ENCODE measurements around the gene PEX5. TPM values are rescaled to one million over a fixed set of nuclear protein-coding genes. Genes with fewer than 3 reads are reported as not detected.
"Not testable (repeated sequence)": the region's sequence is repeated elsewhere in the genome, so short reads cannot be mapped to it uniquely, and the experiment has no call there.

Gene PEX5
- total RNA-seq, 1 experiment from 2014 or later, result 25.9 TPM

DNA sequence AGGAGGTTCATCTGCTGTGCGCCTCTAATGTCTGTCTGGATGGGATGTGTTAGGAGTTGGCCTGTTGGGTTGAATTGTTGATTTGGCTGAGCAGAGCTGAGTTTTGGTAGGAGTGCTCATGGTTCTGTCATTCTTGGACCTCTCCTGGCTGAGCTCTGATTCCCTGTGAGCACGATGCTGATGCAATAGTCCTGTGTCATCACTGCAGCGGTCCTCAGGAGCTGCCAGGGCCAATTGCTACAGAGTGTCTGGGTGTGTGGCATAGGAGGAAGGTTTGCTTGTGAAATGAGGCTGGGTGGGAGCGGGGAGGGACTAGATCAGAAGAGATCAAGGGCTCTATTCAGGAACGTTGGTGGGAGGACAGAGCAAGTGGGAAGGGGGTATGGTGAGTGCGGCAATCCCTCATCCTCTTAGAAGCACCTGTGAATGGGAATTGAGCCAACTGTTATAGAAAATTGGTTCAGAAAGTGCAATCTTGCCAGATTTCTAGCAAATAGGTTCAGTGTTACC is 21.2 kb downstream of the PEX5 start:
- Histone ChIP-seq H3K27me3 (ENCODE audit: low read length) (no peaks in the 10 kb centered on the region), H3K9me2 (replicated peaks; ENCODE audit: insufficient read depth, low read length) (no peaks in the 10 kb centered on the region)

DNA sequence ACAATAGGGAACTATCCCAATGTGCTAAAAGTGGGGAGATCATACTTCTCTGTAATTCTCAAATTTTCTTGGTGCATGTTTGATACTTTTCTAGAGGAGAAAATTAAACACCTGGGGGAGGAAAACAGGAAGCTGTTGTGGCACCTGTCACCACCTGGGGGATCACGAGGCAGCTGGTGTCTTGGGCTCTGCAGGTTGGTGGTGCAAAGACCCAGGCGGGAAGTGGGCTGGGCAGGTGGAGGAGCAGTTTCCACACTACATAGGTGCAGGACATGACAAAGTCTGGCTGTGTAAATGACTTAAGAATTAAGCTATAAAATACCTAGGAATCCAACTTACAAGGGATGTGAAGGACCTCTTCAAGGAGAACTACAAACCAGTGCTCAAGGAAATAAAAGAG is 23.2 kb downstream of the PEX5 start:
- Histone ChIP-seq H3K9me2 (replicated peaks; ENCODE audit: insufficient read depth, low read length) (no peaks in the 10 kb centered on the region), H3K4me3 (ENCODE audit: low read length) (no peak overlapping the region), H3K36me3 (ENCODE audit: insufficient read depth, low read length) (peaks cover 51% of the 10 kb centered on the region), H2AFZ (ENCODE audit: low read length) (no peak overlapping the region), H3K9ac (ENCODE audit: low read length) (no peak overlapping the region), H4K20me1 (ENCODE audit: insufficient read depth, low read depth, low read length) (no peaks in the 10 kb centered on the region), H3K4me2 (ENCODE audit: low read depth, low read length, poor library complexity, severe bottlenecking) (no peak overlapping the region), H3K4me1 (ENCODE audit: low read length) (no peaks in the 10 kb centered on the region), H3K9me3 (ENCODE audit: low read length) (peaks cover 4% of the 10 kb centered on the region), H3K27ac (ENCODE audit: low read length) (no peak overlapping the region), H3K79me2 (ENCODE audit: low read length) (no peaks in the 10 kb centered on the region), H3K27me3 (ENCODE audit: low read length) (no peaks in the 10 kb centered on the region)
- DNase-seq, result no peak

More for the DNA sequence above, 21.2 kb downstream of the PEX5 start:
- no peak overlapping the region for H2AFZ ChIP-seq (ENCODE audit: low read length)
- no peak overlapping the region for H3K4me2 ChIP-seq (ENCODE audit: low read depth, low read length, poor library complexity, severe bottlenecking)
- peaks cover 71% of the 10 kb centered on the region for H3K36me3 ChIP-seq (ENCODE audit: insufficient read depth, low read length)
- no peaks in the 10 kb centered on the region for H3K79me2 ChIP-seq (ENCODE audit: low read length)
- H3K9ac ChIP-seq (ENCODE audit: low read length), result no peak overlapping the region
- no peak overlapping the region for H3K4me3 ChIP-seq (ENCODE audit: low read length)
- H3K9me3 ChIP-seq (ENCODE audit: low read length), result peaks cover 4% of the 10 kb centered on the region
- H3K27ac ChIP-seq (ENCODE audit: low read length), result no peak overlapping the region
- H3K4me1 ChIP-seq (ENCODE audit: low read length), result peaks cover 15% of the 10 kb centered on the region
- H4K20me1 ChIP-seq (ENCODE audit: insufficient read depth, low read depth, low read length), result no peaks in the 10 kb centered on the region
- no peak for DNase-seq

- not testable (repeated sequence) for H3K4me3 ChIP-seq (ENCODE audit: low read length); H3K79me2 ChIP-seq (ENCODE audit: low read length); H3K27me3 ChIP-seq (ENCODE audit: low read length); H3K9ac ChIP-seq (ENCODE audit: low read length); H3K9me3 ChIP-seq (ENCODE audit: low read length); H3K4me1 ChIP-seq (ENCODE audit: low read length); H3K9me2 ChIP-seq (replicated peaks; ENCODE audit: insufficient read depth, low read length); H4K20me1 ChIP-seq (ENCODE audit: insufficient read depth, low read depth, low read length); H2AFZ ChIP-seq (ENCODE audit: low read length); DNase-seq; H3K27ac ChIP-seq (ENCODE audit: low read length); H3K4me2 ChIP-seq (ENCODE audit: low read depth, low read length, poor library complexity, severe bottlenecking)
- H3K36me3 ChIP-seq (ENCODE audit: insufficient read depth, low read length), result peaks cover 40% of the 10 kb centered on the region
These were observed 24.3 kb downstream of the PEX5 start for GRCh38 chr12:7213745-7214144.

- Histone ChIP-seq H3K9ac (ENCODE audit: low read length) (no peak overlapping the region), H3K27me3 (ENCODE audit: low read length) (no peaks in the 10 kb centered on the region), H2AFZ (ENCODE audit: low read length) (no peak overlapping the region), H3K9me2 (replicated peaks; ENCODE audit: insufficient read depth, low read length) (no peaks in the 10 kb centered on the region), H3K36me3 (ENCODE audit: insufficient read depth, low read length) (peaks cover 3% of the 10 kb centered on the region), H3K79me2 (ENCODE audit: low read length) (no peaks in the 10 kb centered on the region), H3K4me3 (ENCODE audit: low read length) (no peak overlapping the region), H4K20me1 (ENCODE audit: insufficient read depth, low read depth, low read length) (no peaks in the 10 kb centered on the region), H3K4me1 (ENCODE audit: low read length) (no peaks in the 10 kb centered on the region), H3K4me2 (ENCODE audit: low read depth, low read length, poor library complexity, severe bottlenecking) (no peak overlapping the region), H3K9me3 (ENCODE audit: low read length) (peaks cover 2% of the 10 kb centered on the region), H3K27ac (ENCODE audit: low read length) (no peak overlapping the region)
- DNase-seq, result no peak
These were observed 28.1 kb downstream of the PEX5 start for GRCh38 chr12:7217475-7218069.

- Histone ChIP-seq H3K27me3 (ENCODE audit: low read length) (no peaks in the 10 kb centered on the region), H3K4me2 (ENCODE audit: low read depth, low read length, poor library complexity, severe bottlenecking) (no peak overlapping the region), H2AFZ (ENCODE audit: low read length) (no peak overlapping the region), H3K36me3 (ENCODE audit: insufficient read depth, low read length) (no peaks in the 10 kb centered on the region), H3K4me3 (ENCODE audit: low read length) (no peak overlapping the region), H3K27ac (ENCODE audit: low read length) (no peak overlapping the region), H3K4me1 (ENCODE audit: low read length) (no peaks in the 10 kb centered on the region), H3K9me3 (ENCODE audit: low read length) (no peaks in the 10 kb centered on the region), H3K79me2 (ENCODE audit: low read length) (no peaks in the 10 kb centered on the region), H4K20me1 (ENCODE audit: insufficient read depth, low read depth, low read length) (no peaks in the 10 kb centered on the region), H3K9ac (ENCODE audit: low read length) (no peak overlapping the region), H3K9me2 (replicated peaks; ENCODE audit: insufficient read depth, low read length) (no peaks in the 10 kb centered on the region)
- peak; percentile 92 for DNase-seq
These were observed 30.2 kb downstream of the PEX5 start for GRCh38 chr12:7219599-7220243.

DNA sequence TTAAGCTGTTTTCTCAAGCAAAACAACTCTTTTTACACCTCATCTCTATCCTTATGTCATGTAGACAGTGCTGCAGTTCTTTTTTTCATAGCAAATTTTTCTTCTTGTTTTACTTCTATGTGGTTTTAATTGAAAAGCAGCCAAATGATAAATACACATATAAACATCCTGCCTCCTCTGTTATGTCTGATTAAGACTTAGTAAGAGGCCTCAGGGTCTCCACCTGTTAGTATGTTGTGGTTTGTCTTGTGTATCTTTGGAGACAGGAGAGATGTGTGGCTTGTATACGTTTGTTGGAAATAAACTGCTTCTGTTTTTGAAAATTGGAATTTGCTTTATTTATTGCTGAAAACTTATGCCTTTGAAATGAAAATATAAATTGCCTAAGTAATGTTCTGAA is 32.0 kb downstream of the PEX5 start:
- H3K79me2 ChIP-seq (ENCODE audit: low read length), result no peaks in the 10 kb centered on the region
- H3K9me2 ChIP-seq (replicated peaks; ENCODE audit: insufficient read depth, low read length), result no peaks in the 10 kb centered on the region
- no peak overlapping the region for H3K9ac ChIP-seq (ENCODE audit: low read length)
- H2AFZ ChIP-seq (ENCODE audit: low read length), result no peak overlapping the region
- H3K36me3 ChIP-seq (ENCODE audit: insufficient read depth, low read length), result no peaks in the 10 kb centered on the region
- H3K9me3 ChIP-seq (ENCODE audit: low read length), result no peaks in the 10 kb centered on the region
- no peaks in the 10 kb centered on the region for H3K27me3 ChIP-seq (ENCODE audit: low read length)
- no peak overlapping the region for H3K27ac ChIP-seq (ENCODE audit: low read length)
- no peaks in the 10 kb centered on the region for H4K20me1 ChIP-seq (ENCODE audit: insufficient read depth, low read depth, low read length)
- no peak overlapping the region for H3K4me3 ChIP-seq (ENCODE audit: low read length)
- no peak overlapping the region for H3K4me2 ChIP-seq (ENCODE audit: low read depth, low read length, poor library complexity, severe bottlenecking)
- DNase-seq, result no peak
- H3K4me1 ChIP-seq (ENCODE audit: low read length), result no peaks in the 10 kb centered on the region

DNA sequence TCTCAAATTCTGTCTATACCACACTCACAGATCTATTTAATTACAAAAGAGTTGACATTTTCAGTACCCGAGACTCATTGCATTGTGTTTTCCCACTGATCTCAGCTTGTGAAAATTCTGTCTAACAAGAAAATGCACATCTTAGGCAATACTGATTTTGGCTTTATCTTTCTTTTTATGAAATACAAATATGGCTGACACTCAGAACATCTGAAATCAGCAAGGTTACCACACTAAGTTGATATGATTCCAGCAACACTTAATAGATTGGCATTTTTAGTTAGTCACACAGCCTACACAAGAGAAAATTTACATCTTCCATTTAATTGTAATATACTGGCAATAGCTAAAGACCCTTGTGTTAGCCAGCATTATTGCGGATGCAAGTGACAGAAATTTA is 40.3 kb downstream of the PEX5 start:
- no peak for DNase-seq
- no peaks in the 10 kb centered on the region for H3K4me1 ChIP-seq (ENCODE audit: low read length)
- H3K27ac ChIP-seq (ENCODE audit: low read length), result no peak overlapping the region
- H2AFZ ChIP-seq (ENCODE audit: low read length), result no peak overlapping the region
- H3K4me2 ChIP-seq (ENCODE audit: low read depth, low read length, poor library complexity, severe bottlenecking), result no peak overlapping the region
- no peaks in the 10 kb centered on the region for H4K20me1 ChIP-seq (ENCODE audit: insufficient read depth, low read depth, low read length)
- peaks cover 2% of the 10 kb centered on the region; the same call in 1 of the 2 replicates for H3K27me3 ChIP-seq (ENCODE audit: low read length)
- no peak overlapping the region for H3K4me3 ChIP-seq (ENCODE audit: low read length)
- H3K9me2 ChIP-seq (replicated peaks; ENCODE audit: insufficient read depth, low read length), result no peaks in the 10 kb centered on the region
- no peak overlapping the region for H3K9ac ChIP-seq (ENCODE audit: low read length)
- H3K79me2 ChIP-seq (ENCODE audit: low read length), result no peaks in the 10 kb centered on the region
- no peaks in the 10 kb centered on the region for H3K36me3 ChIP-seq (ENCODE audit: insufficient read depth, low read length)
- no peaks in the 10 kb centered on the region for H3K9me3 ChIP-seq (ENCODE audit: low read length)

GRCh38 chr12:7241404-7242005 is 52.0 kb downstream of the PEX5 start:
- no peaks in the 10 kb centered on the region for H3K27me3 ChIP-seq (ENCODE audit: low read length)
- H3K36me3 ChIP-seq (ENCODE audit: insufficient read depth, low read length), result no peaks in the 10 kb centered on the region
- H3K27ac ChIP-seq (ENCODE audit: low read length), result no peak overlapping the region
- DNase-seq, result no peak
- no peaks in the 10 kb centered on the region for H3K79me2 ChIP-seq (ENCODE audit: low read length)
- no peak overlapping the region for H3K4me3 ChIP-seq (ENCODE audit: low read length)
- no peak overlapping the region for H3K4me2 ChIP-seq (ENCODE audit: low read depth, low read length, poor library complexity, severe bottlenecking)
- no peak overlapping the region for H2AFZ ChIP-seq (ENCODE audit: low read length)
- no peaks in the 10 kb centered on the region for H3K9me3 ChIP-seq (ENCODE audit: low read length)
- H3K9ac ChIP-seq (ENCODE audit: low read length), result no peak overlapping the region
- H3K4me1 ChIP-seq (ENCODE audit: low read length), result no peaks in the 10 kb centered on the region
- no peaks in the 10 kb centered on the region for H4K20me1 ChIP-seq (ENCODE audit: insufficient read depth, low read depth, low read length)
- no peaks in the 10 kb centered on the region for H3K9me2 ChIP-seq (replicated peaks; ENCODE audit: insufficient read depth, low read length)
